CD4-positive, alpha-beta memory T cell (primary cell): ENCODE data around the gene MCM3AP. TPM values are rescaled to one million over a fixed set of nuclear protein-coding genes. Genes with fewer than 3 reads are reported as not detected.

ENCODE experiments used
- CTCF ChIA-PET: fragments of 350-600 bp; sonication (Branson Sonifier 250); formaldehyde crosslinking; loops from one replicate; lab custom pipeline; 2021; ENCODE audit warnings: inconsistent platforms; ENCODE audit not compliant: partially characterized antibody; lab: Charles Lee
- POLR2A ChIA-PET: fragments of 350-600 bp; sonication (Branson Sonifier 250); formaldehyde crosslinking; loops from one replicate; lab custom pipeline; 2021; ENCODE audit not compliant: partially characterized antibody; lab: Charles Lee
- DNase-seq, 5 donors: peaks; one replicate each; pipeline versions ENCODE4 v3.0.0 to v3.0.0-alpha.2; 2020 to 2022; ENCODE audit warnings: mixed read lengths in 1 of 5
- H3K27ac ChIP-seq: one replicate; pipeline ENCODE4 v1.7.0; 2013; ENCODE audit warnings: low read depth, low read length
- H3K27me3 ChIP-seq: 2 replicates; pipeline ENCODE4 v1.7.0; 2013; ENCODE audit warnings: mild to moderate bottlenecking, low read length, moderate library complexity; ENCODE audit not compliant: insufficient read depth
- H3K36me3 ChIP-seq: 2 replicates; pipeline ENCODE4 v1.7.0; 2013; ENCODE audit warnings: mild to moderate bottlenecking, low read length, moderate library complexity; ENCODE audit not compliant: insufficient read depth
- H3K4me1 ChIP-seq: 2 replicates; pipeline ENCODE4 v1.7.0; 2013; ENCODE audit warnings: mild to moderate bottlenecking, low read length, moderate library complexity; ENCODE audit not compliant: insufficient read depth
- H3K4me3 ChIP-seq, 2 donors: one replicate each; pipeline ENCODE4 v1.7.0; 2013; ENCODE audit warnings: low read length in 2 of 2, mild to moderate bottlenecking in 1 of 2
- H3K9me3 ChIP-seq, 2 donors: one replicate each; pipeline ENCODE4 v1.7.0; 2013; ENCODE audit warnings: low read length in 2 of 2, control low read depth in 1 of 2; ENCODE audit not compliant: control insufficient read depth in 1 of 2
- H3K27ac Mint-ChIP-seq, 7 donors: one replicate each; pipeline ENCODE4 v1.8.0; 2020 to 2021; ENCODE audit warnings: mixed read lengths in 7 of 7, mild to moderate bottlenecking in 6 of 7, inconsistent platforms in 3 of 7, moderate library complexity in 3 of 7
- H3K27me3 Mint-ChIP-seq, 2 donors: one replicate each; pipeline ENCODE4 v1.8.0; 2020 to 2021; ENCODE audit warnings: mixed read lengths in 2 of 2
- H3K36me3 Mint-ChIP-seq, 2 donors: one replicate each; pipeline ENCODE4 v1.8.0; 2020 to 2021; ENCODE audit warnings: mixed read lengths in 2 of 2, inconsistent platforms in 1 of 2, mild to moderate bottlenecking in 1 of 2
- H3K4me1 Mint-ChIP-seq, 4 donors: one replicate each; pipeline ENCODE4 v1.8.0; 2020 to 2021; ENCODE audit warnings: mixed read lengths in 4 of 4, mild to moderate bottlenecking in 1 of 4
- H3K4me3 Mint-ChIP-seq, 8 donors: one replicate each; pipeline ENCODE4 v1.8.0; 2020 to 2021; ENCODE audit warnings: mixed read lengths in 8 of 8, mild to moderate bottlenecking in 7 of 8, moderate library complexity in 6 of 8, inconsistent platforms in 3 of 8
- H3K9me3 Mint-ChIP-seq, 8 donors: one replicate each; pipeline ENCODE4 v1.8.0; 2020 to 2021; ENCODE audit warnings: mixed read lengths in 8 of 8, mild to moderate bottlenecking in 5 of 8, inconsistent platforms in 3 of 8, moderate library complexity in 1 of 8
- intact Hi-C: fragments of 100-400 bp; cut with micrococcal nuclease; formaldehyde crosslinking; loops from one replicate; pipeline ENCODE4 v1.15.1; 2023
- polyA plus RNA-seq, 2 donors: library from polyadenylated mRNA; unstranded; fragments of 300-500 nt; fragmentation: Illumina TruSeq; gene quantifications; one replicate each; pipeline ENCODE4 v1.2.3, GENCODE V29; 2021
- total RNA-seq, 2 experiments: library from RNA; stranded (reverse); gene quantifications; one replicate each; pipeline ENCODE4 v1.2.3, GENCODE V29; 2021

Gene MCM3AP
- 100 to 1,000 TPM; 155 to 168 TPM for total RNA-seq
- 10 to 100 TPM; 14.9 to 45.6 TPM for polyA plus RNA-seq

GRCh38 chr21:46285206-46285661 is at the start of gene MCM3AP:
Gene MCM3AP (minus strand): TSS chr21:46285611. CDS start chr21:46285286, 325 bp downstream.
- H3K4me1 Mint-ChIP-seq: peaks cover 31 to 77% (median 53%) of the 10 kb centered on the region in 4 donors
- H3K27ac ChIP-seq: peak within 1 kb of the TSS; percentile 69
- H3K27me3 ChIP-seq: no peaks in the 10 kb centered on the region
- H3K4me3 ChIP-seq: peak within 1 kb of the TSS; percentile 71 to 78
- POLR2A ChIA-PET: interaction anchor here (1.2 to 2.5 kb wide), 6 partner anchors 10 to 41 kb away, joined by 3 to 16 read pairs (median 6); partner anchors contain the start of genes C21orf58 and PCNT
- peaks cover 0 to 2% of the 10 kb centered on the region in 2 donors for H3K27me3 Mint-ChIP-seq
- H3K4me3 Mint-ChIP-seq: peak within 1 kb of the TSS; percentile 95 to 100 (median 98)
- H3K36me3 Mint-ChIP-seq: peaks cover 17 to 43% of the 10 kb centered on the region in 2 donors
- H3K36me3 ChIP-seq: peaks cover 11% of the 10 kb centered on the region
- H3K4me1 ChIP-seq: peaks cover 56% of the 10 kb centered on the region
- H3K9me3 Mint-ChIP-seq: no peaks in the 10 kb centered on the region
- DNase-seq: no peak
- intact Hi-C loops: loop anchor here (5.0 to 10.0 kb wide), 2 partner anchors 53 to 310 kb away; no protein-coding TSS in a partner anchor
- peak within 1 kb of the TSS; percentile 87 to 99 (median 98) for H3K27ac Mint-ChIP-seq
- CTCF ChIA-PET: interaction anchor here (0.9 to 3.1 kb wide), 7 partner anchors 13 to 142 kb away, joined by 3 to 19 read pairs (median 4); a partner anchor contains a TSS
- H3K9me3 ChIP-seq: no peaks in the 10 kb centered on the region

DNA sequence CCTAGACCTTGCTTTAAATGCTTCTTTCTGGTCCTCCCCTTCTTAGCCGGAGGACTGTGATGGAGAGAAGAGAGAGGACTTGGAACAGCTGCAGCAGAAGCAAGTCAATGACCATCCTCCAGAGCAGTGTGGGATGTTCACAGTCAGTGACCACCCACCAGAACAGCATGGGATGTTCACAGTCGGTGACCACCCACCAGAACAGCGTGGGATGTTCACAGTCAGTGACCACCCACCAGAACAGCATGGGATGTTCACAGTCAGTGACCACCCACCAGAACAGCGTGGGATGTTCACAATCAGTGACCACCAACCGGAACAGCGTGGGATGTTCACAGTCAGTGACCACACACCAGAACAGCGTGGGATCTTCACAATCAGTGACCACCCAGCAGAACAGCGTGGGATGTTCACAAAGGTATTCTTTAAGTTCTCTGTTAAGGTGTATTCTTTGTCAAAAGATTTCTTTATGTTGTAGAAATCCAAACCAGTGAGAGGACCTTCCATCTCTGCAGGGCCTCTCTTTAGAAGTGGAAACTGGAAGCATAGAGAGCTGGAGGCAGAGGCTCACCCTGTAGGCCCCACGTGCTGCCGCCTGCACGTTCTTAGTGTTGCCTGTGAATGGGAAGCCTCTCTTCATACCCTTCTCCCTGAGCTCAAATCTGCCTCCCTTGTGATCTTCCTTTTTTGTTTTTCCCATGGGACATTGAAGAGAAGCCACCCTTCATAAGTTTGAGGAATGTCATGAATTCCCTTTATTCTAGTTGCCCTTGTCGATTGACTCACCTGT is 49.1 kb upstream of the MCM3AP start:
- Mint-ChIP-seq H3K4me1 (peaks cover 2 to 10% (median 6%) of the 10 kb centered on the region in 4 donors), H3K4me3 (no peak overlapping the region), H3K36me3 (peaks cover 31 to 48% of the 10 kb centered on the region in 2 donors), H3K27me3 (no peaks in the 10 kb centered on the region), H3K9me3 (no peaks in the 10 kb centered on the region), H3K27ac (peak overlapping the region in 2 of 7 donors; percentile 12 to 53)
- no peaks in the 10 kb centered on the region for H3K4me1 ChIP-seq
- H3K27ac ChIP-seq: no peak overlapping the region
- no peak overlapping the region for H3K4me3 ChIP-seq
- H3K36me3 ChIP-seq: peaks cover 11% of the 10 kb centered on the region
- ChIA-PET POLR2A (interaction anchor here (0.6 kb wide), 1 partner anchor 31 kb away, joined by 3 read pairs; no protein-coding TSS in a partner anchor), CTCF (no interaction called here)
- H3K27me3 ChIP-seq: no peaks in the 10 kb centered on the region
- no peak for DNase-seq
- no peaks in the 10 kb centered on the region for H3K9me3 ChIP-seq
- intact Hi-C loops: no loop called here

DNA sequence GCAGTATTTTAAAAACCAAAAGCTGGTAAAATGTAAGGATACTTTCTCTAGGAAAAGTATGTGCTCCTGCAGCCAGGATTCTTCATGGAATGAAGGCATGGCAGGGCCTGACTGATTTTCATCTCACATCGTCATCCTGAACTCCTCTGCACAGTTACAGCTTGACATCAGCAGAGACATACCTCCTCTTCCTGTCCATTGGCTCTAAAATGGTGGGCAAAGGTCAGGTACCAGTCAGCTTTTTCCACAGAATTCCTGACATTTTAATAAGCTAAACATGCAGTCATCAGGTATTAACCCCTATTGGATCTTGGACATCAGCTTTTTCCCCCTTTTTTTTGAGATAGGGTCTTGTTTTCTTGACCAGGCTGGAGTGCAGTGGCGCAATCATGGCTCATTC is 44.4 kb upstream of the MCM3AP start:
- no peaks in the 10 kb centered on the region for H3K27me3 Mint-ChIP-seq
- peaks cover 7% of the 10 kb centered on the region for H3K4me1 ChIP-seq
- peaks cover 6% of the 10 kb centered on the region for H3K36me3 ChIP-seq
- DNase-seq: no peak
- peaks cover 6 to 17% (median 15%) of the 10 kb centered on the region in 4 donors for H3K4me1 Mint-ChIP-seq
- no peak overlapping the region for H3K27ac Mint-ChIP-seq
- no peaks in the 10 kb centered on the region for H3K9me3 ChIP-seq
- no peak overlapping the region for H3K27ac ChIP-seq
- POLR2A ChIA-PET: no interaction called here
- no peaks in the 10 kb centered on the region for H3K27me3 ChIP-seq
- CTCF ChIA-PET: interaction anchor here (1.4 kb wide), 1 partner anchor 186 kb away, joined by 4 read pairs; no protein-coding TSS in a partner anchor
- no peaks in the 10 kb centered on the region for H3K9me3 Mint-ChIP-seq
- H3K4me3 Mint-ChIP-seq: no peak overlapping the region
- H3K36me3 Mint-ChIP-seq: peaks cover 20 to 28% of the 10 kb centered on the region in 2 donors
- intact Hi-C loops: loop anchor here (10.0 kb wide), 1 partner anchor 355 kb away; no protein-coding TSS in a partner anchor
- H3K4me3 ChIP-seq: no peak overlapping the region

DNA sequence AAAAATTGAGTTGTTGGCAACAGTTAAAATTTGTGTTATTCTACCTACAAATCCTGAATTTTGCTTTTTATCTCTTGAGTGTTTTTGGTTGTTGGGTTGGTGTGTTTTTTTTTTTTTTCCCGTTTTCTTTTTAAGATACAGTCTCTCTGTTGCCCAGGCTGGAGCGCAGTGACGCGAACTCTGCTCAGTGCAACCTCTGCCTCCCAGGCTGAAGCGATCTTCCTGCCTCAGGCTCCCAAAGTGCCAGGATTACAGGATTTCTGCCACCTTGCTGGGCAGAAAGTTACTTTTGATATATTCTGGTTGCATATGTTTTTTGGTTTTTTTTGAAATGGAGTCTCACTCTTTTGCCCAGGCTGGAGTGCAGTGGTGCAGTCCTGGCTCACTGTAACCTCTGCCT is 42.7 kb upstream of the MCM3AP start:
- H3K27ac ChIP-seq: no peak overlapping the region
- peaks cover 20 to 30% of the 10 kb centered on the region in 2 donors for H3K36me3 Mint-ChIP-seq
- intact Hi-C loops: loop anchor here (10.0 kb wide), 1 partner anchor 353 kb away; no protein-coding TSS in a partner anchor
- ChIA-PET POLR2A (no interaction called here), CTCF (no interaction called here)
- no peak for DNase-seq
- peaks cover 6 to 20% (median 18%) of the 10 kb centered on the region in 4 donors for H3K4me1 Mint-ChIP-seq
- H3K9me3 Mint-ChIP-seq: peaks cover 0 to 2% (median 0%) of the 10 kb centered on the region in 8 donors
- H3K4me3 ChIP-seq: no peak overlapping the region
- no peaks in the 10 kb centered on the region for H3K9me3 ChIP-seq
- no peaks in the 10 kb centered on the region for H3K27me3 Mint-ChIP-seq
- H3K27me3 ChIP-seq: no peaks in the 10 kb centered on the region
- H3K36me3 ChIP-seq: no peaks in the 10 kb centered on the region
- H3K4me1 ChIP-seq: peaks cover 9% of the 10 kb centered on the region
- H3K4me3 Mint-ChIP-seq: no peak overlapping the region
- H3K27ac Mint-ChIP-seq: peak overlapping the region in 1 of 7 donors; percentile 19

GRCh38 chr21:46327711-46328110 is 42.3 kb upstream of the MCM3AP start:
- POLR2A ChIA-PET: no interaction called here
- Mint-ChIP-seq H3K36me3 (peaks cover 19 to 30% of the 10 kb centered on the region in 2 donors), H3K27ac (no peak overlapping the region)

GRCh38 chr21:46326110-46326703 is 40.8 kb upstream of the MCM3AP start:
- intact Hi-C loops: loop anchor here (10.0 kb wide), 1 partner anchor 351 kb away; no protein-coding TSS in a partner anchor
- Histone ChIP-seq H3K9me3 (no peaks in the 10 kb centered on the region), H3K4me3 (no peak overlapping the region), H3K27me3 (no peaks in the 10 kb centered on the region), H3K4me1 (peaks cover 27% of the 10 kb centered on the region), H3K27ac (no peak overlapping the region), H3K36me3 (no peaks in the 10 kb centered on the region)
- H3K4me3 Mint-ChIP-seq: peak overlapping the region in 5 of 8 donors; percentile 4 to 83 (median 43)
- peaks cover 15 to 40% (median 29%) of the 10 kb centered on the region in 4 donors for H3K4me1 Mint-ChIP-seq
- peak overlapping the region in 2 of 7 donors; percentile 30 to 91 for H3K27ac Mint-ChIP-seq
- peaks cover 0 to 2% (median 0%) of the 10 kb centered on the region in 8 donors for H3K9me3 Mint-ChIP-seq
- CTCF ChIA-PET: interaction anchor here (1.0 to 1.3 kb wide), 3 partner anchors 41 to 183 kb away, joined by 3 to 11 read pairs (median 4); partner anchors contain the start of genes MCM3AP and YBEY
- H3K27me3 Mint-ChIP-seq: no peaks in the 10 kb centered on the region
- peaks cover 14 to 27% of the 10 kb centered on the region in 2 donors for H3K36me3 Mint-ChIP-seq
- POLR2A ChIA-PET: interaction anchor here (0.9 to 2.2 kb wide), 4 partner anchors 41 to 310 kb away, joined by 3 to 6 read pairs (median 4); partner anchors contain the start of genes DIP2A and MCM3AP
- no peak for DNase-seq

More at GRCh38 chr21:46327711-46328110, 42.3 kb upstream of the MCM3AP start:
- Mint-ChIP-seq H3K9me3 (peaks cover 0 to 2% (median 0%) of the 10 kb centered on the region in 8 donors), H3K27me3 (no peaks in the 10 kb centered on the region), H3K4me1 (peaks cover 6 to 25% (median 20%) of the 10 kb centered on the region in 4 donors), H3K4me3 (no peak overlapping the region)
- Histone ChIP-seq H3K27me3 (no peaks in the 10 kb centered on the region), H3K4me3 (no peak overlapping the region), H3K9me3 (no peaks in the 10 kb centered on the region), H3K36me3 (no peaks in the 10 kb centered on the region), H3K4me1 (peaks cover 14% of the 10 kb centered on the region), H3K27ac (no peak overlapping the region)
- intact Hi-C loops: loop anchor here (10.0 kb wide), 1 partner anchor 353 kb away; no protein-coding TSS in a partner anchor
- no peak for DNase-seq
- CTCF ChIA-PET: no interaction called here
